Activated T-cell treated with anti-CD3 and anti-CD28 coated beads for 1 hour (primary cell): ENCODE results near the gene PCARE.
A peak's percentile ranks its signal among the peaks of the same experiment; 100 is the strongest.

ENCODE experiments used
- DNase-seq: peaks from one replicate; pipeline ENCODE4 v3.0.0-alpha.2; 2020; ENCODE audit warnings: low read depth

PCARE gene

DNA sequence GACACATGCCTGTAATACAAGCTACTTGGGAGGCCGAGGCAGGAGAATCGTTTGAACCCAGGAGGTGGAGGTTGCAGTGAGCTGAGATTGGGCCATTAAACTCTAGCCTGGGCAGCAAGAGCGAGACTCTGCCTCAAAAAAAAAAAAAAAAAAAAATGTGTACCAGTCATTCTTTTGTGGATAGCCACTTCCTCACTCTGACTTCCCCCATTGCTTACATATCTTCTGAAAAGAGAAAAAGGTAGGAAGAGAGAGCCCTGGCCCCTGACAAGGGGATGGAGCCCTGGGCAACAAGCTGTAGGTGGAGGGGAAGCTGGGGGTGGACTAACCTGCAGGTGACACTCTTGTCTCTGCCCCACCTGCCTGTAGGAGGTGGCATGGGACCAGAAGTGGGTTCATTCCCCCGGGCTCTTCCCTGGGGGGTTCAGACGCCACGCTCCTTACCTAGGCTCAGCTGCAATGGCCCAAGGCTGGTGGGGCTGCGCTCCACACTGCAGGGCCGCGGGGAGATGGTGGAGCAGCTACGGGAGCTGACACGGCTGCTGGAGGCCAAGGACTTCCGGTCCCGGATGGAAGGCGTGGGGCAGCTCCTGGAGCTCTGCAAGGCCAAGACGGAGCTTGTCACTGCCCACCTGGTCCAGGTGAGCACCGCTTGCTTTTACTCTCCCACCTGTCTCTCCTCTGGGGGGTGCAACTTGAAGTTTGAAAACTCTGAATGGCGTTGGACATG is 39.1 kb downstream of the PCARE start:
- DNase-seq: no peak

DNA sequence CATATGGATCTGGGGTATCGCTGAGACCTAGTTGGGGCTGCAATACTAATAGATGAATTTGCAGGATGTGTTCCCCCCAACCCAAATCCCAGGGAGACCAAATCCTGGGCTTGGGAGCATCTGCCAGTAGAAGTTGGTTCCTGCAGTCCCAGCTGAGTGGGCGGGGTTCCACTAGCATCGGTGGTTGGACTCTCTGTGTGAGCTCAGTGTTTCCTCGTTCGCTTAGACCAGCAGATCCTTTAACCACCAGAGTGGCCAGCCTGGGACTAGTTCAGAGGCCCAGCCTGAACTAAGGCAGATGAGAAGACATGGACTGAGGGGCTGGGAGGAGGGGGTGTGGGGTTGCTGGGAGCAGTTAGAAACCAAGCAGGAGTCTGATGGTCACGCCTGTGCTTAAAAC is 40.7 kb downstream of the PCARE start:
- no peak for DNase-seq

DNA sequence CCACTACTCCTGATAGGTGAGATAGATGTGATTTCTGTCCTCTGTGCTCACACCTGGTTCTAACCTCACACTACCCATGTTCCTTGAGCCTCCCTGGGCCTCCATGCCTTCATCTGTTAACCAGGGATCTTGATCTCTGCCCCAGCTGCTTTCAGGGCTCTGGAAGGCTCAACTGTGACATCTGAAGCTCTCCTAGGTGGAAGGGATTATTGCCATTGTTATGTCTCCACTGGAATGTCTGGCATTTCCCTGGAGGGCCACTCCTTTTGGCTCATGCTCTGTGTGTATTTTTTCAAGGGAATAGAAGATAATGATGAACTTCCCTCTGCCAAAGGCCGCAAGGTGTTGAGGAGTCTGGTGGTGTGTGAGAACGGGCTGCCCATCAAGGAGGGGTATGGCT is 41.2 kb downstream of the PCARE start:
- no peak for DNase-seq

DNA sequence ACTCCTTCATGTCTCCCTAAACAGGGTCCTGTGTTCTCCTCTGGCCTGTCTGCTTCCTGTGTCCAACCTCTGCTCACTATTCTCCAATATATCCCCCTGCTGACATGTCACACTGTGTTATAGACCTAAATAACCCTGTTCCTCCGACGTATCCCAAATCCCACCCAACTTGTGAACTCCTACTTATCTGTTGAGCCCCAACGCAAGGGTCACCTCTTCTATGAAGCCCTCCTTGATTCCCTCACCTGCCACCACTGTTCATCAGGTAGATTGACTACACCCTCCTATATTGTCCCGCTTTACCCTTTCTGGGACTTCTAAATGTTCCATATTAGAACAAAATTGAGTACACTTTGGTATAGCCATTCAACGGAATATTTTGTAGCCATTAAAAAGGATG is 42.1 kb downstream of the PCARE start:
- DNase-seq: no peak

DNA sequence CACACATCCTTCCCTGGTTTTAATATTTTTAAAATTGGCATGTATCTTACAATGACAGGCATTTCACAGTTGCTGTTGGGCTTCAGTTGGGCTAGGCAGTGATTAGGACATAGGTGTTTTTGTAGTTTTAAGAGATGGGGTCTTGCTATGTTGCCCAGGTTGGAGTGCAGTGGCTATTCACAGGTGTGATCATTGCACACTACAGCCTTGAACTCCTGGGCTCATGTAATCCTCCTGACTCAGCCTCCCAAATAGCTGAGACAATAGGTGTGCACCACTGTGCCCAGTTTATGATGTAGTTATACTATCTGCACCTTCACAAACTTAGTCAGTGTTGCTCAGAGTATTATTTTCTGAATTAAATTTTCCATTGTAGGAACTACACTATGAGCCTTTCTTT is 43.3 kb downstream of the PCARE start:
- no peak for DNase-seq

DNA sequence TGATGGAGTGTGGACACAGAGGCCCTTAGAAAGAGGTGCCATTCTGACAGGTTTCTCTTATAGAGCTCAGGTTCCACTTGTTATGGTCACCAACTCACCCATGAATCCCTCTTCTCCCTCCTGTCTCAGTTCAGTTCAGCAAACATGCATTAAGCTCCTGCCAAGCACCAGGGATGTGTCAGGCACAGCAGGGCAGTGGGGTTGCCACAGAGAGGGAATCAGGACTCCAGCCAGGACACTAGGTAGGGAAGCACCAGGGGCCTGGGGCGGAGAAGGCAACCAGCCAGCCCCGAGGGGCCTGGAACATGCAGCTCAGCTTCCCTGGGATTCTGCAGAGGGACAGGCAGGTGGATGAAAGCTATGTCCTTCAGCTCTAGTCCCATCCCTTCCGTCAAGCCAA is 48.6 kb downstream of the PCARE start:
- DNase-seq: no peak

DNA sequence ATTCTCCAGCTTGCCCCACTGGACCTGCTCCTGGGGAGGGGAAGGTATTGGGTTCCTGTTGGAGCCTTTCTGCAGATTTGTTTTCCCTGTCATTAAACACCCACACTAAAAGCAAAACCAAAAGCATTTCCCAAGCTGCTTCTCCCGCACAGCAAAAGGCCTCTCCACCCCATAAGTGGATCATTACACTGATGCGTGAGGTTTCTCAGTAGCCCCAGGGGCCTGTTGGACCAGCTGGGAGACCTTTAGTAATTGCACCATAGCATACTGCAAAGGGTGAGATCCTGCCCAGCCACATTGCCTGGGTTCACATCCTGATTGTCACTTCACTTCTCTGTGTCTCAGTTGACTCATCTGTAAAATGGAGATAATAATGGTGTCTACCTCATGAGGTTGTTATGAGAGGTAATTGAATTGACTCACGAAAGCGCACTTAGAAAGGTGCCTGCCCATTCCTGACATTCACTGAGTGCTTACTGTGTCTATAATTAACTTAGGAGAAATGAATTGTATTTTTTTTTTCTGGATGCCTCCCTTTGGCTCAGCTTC is 49.4 kb downstream of the PCARE start:
- no peak for DNase-seq

DNA sequence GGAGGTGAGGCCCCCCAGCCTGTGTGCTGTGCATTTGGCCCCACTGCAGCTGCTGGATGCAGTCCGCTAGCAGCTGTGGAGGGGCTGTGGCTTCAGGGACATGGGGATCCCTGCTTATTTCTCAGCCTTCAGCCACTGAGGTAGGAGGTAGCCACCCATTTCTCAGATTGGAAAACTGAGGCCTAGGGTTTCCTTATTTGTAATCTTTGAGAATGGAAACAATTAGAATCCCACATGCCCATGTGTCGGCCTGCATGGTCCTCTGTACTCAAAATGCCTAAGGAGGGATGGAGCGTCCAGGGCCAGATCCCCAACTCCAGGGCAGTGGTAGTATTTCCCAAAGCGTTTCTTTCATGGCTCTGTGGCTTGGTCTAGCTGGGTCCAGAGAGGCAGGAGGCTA is 51.1 kb downstream of the PCARE start:
- no peak for DNase-seq

DNA sequence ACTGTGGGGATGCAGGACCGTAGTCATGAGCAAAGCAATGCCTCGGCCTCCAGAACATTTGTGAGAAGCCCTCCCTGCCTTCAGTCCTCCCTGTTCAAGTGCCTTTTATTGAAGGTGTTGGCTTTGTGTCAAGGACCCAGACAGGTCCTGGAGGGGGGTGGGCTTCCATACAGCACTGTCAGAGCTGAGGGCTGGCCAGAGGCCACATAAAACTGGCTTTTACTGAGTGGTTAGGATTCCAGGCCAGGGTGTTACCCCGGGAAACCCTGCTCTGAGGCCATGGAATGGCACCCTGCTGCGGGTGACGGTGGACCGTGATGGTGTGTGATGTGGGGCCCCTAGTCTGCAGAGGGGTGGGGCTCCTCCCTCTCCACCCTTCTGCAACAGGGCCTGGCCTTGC is 51.6 kb downstream of the PCARE start:
- no peak for DNase-seq

DNA sequence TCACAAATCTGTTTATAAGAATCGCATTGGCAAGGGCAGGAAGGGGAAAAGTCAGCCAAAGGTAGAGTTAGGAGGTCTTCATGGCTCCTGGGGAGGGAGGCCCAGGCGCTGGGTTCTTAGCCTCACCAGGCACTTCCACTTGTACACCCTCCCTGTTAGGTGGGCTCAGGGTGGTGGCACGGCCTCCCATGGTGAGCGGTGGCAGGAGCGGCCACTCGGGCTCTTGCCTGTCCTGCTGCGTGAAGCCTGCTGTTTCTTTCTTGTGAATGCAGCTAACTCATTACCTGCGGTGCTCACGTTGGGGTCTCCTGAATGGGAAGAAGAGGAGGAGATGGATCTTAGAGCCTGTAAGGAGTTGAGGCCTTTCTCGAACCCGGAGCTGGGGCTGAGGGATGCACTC is 52.4 kb downstream of the PCARE start:
- DNase-seq: no peak

DNA sequence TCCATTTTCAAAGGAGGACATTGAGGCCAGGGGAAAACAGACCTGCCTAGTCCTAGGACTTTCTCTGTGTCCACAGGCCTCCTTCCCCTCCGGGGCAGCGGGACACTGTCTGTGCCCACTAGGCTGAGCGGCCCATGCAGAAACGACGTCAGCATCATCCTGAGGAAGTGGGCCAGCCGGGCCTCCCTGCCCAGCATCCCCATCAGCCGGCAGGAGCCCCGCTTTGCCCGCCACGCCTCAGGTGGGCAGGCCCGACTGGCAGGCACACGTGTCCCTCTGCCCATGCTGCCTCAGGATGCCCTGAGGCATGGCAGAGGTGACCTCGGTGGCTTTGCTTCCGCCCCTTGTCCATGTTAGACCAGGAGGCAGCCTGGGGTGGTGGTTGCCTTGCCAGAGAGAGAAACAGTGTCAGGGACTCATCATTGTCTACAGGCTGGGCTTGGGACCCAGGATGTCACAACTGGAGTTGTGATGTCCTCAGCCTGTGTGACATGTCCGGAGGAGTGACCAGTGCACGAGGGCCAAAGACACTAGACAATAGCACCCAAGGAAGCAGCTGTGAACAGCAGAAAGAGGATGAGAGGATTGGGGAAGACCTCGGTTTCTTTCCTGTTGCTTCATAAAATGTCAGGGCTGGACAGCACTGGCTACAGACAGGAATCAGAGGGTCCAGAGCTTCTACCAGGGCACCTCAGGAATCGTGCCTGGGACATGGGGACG is 56.4 kb downstream of the PCARE start:
- DNase-seq: no peak

DNA sequence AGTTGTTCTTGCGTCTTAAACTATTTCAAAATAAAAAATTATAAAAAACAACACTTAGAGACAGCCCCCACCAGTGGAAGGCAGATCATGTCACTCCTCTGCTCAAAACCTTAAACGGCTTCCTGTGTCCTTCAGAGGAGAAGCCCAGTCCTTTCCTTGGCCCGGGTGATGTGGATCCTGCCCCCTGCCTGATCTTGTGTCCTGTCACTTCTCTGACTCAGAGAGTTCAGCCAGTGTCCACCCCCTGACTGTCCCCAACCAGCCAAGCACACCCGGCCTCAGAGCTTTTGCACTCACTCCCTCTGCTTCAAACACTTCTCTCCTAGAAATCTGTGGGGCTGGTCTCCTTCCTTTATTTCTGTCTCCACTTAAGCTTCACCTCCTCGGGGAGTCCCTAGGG is 57.8 kb downstream of the PCARE start:
- DNase-seq: no peak

DNA sequence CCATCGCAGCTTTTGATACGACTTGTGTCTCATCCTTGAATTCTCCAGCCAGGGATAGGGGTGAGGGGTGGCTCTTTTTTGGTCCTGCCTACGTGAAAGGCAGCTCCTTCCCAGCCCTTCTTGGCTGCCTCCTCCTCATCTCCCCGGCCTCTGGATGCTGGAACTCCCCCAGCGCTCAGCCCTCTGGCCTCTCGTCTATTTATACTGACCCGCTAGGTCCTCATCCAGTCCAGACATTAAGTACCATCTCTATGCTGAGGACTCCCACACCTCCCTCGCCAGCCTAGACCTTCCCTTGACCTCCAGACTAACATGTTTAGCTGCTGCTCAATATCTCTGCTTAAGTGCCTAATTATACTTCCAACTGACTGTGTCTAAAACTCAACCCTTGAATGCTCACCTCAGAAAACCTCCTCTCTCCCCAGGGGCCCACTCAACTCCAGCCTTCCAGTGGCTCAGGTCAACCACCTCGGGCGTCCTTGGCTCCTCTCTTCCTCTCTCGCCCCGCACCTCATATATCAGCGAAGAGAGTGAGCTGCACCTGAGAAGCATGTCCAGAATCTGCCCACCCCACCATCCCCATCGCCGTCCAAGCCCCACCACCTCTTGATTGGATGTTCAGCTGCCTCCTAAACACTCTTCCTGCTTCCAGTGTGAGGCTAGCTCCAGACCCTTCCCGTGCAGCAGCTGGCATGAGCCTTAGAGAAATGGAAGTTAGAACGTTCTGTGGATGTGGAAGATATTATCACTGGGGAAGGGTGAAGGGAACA is 58.4 kb downstream of the PCARE start:
- DNase-seq: no peak

DNA sequence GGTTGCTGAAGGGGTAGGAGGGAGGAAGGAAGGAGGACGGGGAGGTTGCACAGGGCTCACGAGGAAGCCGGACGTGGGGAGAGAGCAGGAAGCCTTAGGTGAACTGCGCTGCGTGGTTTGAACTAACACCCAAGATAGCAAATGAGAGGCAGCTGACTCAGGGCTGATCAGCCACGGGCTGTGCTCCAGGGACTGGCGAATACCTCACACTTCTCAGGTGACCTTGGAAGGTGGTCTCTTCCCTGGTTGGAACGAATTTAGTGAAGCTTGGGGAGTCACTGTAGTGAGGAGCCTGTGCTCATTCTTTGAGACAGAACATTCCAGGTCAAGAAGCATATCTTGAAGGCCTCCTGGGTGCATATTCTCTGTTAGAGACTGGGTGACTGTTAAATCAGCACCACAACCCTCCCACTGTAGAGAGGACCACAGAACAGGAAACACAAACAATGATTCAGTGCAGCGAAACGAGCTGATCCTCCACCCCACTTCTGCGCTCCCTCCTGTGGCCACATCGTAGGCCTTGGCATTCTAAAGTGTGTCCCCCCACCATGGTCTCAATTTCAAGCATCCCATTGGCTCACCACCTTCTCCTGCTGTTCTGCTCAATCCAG is 59.4 kb downstream of the PCARE start:
- DNase-seq: peak; percentile 61

DNA sequence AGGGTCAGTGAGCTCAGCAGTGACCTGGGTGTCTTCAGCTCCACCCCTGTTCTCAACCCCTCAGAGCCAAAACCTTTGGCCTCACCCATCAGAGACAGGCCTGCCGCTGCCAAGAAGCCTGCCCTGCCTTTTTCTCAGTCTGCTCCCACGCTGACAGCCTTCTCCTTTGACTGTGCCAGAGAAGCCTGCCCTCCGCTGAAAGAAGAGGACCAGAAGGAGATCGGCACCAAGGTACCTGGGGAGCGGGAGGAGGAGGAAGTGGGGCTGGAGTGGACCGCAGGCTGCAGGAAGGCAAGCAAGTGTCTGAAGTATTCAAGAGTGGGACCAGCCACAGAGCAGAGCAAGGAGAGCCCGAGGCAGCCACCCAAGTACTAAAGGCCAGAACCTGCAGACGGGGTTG is 60.0 kb downstream of the PCARE start:
- DNase-seq: no peak

DNA sequence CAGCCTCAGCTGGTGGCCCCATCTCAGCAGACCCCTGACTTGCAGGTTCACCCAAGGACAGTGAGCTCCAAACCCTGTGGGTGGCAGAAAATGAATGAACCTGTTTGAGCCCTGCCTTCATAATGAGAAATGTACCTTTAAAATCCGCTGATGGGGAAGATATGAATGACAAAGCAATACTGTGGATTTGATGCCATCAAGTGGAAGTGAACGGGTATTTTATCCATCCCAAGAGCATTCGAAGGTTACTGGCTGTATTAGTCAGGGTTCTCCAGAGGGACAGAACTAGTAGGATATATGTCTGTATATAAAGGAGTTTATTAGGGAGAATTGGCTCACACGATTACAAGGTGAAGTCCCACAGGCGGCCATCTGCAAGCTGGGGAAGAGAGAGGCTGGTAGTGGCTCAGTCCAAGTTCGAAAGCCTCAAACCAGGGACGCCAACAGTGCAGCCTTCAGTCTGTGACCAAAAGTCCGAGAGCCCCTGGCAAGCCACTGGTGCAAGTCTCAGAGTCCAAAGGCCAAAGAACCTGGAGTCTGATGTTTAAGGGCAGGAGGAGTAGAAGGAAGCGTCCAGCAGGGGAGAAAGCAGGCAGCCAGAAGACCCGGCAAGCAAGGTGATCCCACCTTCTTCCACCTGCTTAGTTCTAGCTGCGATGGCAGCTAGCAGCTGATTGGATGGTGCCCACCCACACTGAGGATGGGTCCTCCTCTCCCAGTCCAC is 61.1 kb downstream of the PCARE start:
- DNase-seq: no peak

DNA sequence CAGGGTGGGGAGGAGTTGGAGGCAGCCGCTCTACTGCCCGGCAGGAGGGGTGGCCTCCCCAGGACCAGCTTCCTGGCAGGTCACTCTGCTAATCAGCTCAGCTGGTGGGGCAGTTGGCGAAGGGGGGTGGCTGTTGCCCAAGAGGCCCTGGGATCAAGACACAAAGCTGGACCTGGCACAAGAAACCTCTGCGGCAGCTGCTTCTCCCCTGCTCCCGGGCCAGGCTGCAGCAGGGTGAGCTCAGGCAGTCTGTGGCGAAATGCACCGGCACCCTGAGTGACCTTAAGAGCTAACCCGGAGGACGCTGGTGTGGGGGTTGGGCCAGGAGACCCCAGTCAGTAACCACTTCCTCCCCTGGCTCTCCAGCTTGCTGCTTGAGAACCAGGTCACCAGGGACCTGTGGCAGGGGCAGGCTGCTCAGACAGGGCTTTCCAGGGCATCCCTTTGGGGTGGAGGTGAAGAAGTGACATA is 62.1 kb downstream of the PCARE start:
- DNase-seq: no peak
